NB4 (cell line): ENCODE results near the gene BBS7.

Source experiments
- MYC ChIP-seq: IDR thresholded peaks from 2 replicates; pipeline ENCODE4 v1.6.1; 2011; ENCODE audit warnings: low read depth, low read length
- POLR2A ChIP-seq: IDR thresholded peaks from 2 replicates; pipeline ENCODE4 v1.6.1; 2011; ENCODE audit warnings: mild to moderate bottlenecking; ENCODE audit not compliant: insufficient read length; ENCODE audit errors: extremely low read depth
- TF ChIP-seq, protein P1 (sequence below): IDR thresholded peaks from one replicate; pipeline ENCODE4 v1.5.1; 2012; ENCODE audit warnings: low read depth, low read length
- TF ChIP-seq, protein P2 (sequence below): IDR thresholded peaks from 2 replicates; pipeline ENCODE4 v1.6.1; 2011; ENCODE audit warnings: low read depth, low read length

DNA sequence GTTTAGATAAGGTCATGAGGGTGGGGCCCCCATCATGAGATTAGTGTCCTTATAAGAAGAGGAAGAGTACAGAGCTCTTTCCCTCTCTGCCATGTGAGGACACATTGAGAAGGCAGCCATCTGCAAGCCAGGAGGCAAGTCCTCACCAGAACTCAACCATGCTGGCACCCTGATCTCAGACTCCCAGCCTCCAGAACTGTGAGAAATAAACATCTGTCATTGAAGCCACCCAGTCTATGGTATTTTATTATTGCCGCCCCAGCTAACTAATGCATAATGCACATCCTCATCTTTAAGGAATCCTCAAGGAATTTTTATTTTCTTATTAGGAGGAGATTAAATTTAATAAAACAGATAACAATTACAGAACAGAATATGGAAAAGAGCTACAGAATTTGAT is 85.9 kb downstream of the BBS7 start:
- TF ChIP-seq POLR2A (no peak), MYC (no peak)
- TF ChIP-seq, protein P1, sequence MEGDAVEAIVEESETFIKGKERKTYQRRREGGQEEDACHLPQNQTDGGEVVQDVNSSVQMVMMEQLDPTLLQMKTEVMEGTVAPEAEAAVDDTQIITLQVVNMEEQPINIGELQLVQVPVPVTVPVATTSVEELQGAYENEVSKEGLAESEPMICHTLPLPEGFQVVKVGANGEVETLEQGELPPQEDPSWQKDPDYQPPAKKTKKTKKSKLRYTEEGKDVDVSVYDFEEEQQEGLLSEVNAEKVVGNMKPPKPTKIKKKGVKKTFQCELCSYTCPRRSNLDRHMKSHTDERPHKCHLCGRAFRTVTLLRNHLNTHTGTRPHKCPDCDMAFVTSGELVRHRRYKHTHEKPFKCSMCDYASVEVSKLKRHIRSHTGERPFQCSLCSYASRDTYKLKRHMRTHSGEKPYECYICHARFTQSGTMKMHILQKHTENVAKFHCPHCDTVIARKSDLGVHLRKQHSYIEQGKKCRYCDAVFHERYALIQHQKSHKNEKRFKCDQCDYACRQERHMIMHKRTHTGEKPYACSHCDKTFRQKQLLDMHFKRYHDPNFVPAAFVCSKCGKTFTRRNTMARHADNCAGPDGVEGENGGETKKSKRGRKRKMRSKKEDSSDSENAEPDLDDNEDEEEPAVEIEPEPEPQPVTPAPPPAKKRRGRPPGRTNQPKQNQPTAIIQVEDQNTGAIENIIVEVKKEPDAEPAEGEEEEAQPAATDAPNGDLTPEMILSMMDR: no peak
- TF ChIP-seq, protein P2, sequence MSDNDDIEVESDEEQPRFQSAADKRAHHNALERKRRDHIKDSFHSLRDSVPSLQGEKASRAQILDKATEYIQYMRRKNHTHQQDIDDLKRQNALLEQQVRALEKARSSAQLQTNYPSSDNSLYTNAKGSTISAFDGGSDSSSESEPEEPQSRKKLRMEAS: no peak
